GM19043 (cell line): ENCODE data around the gene DEFB114.
"Not testable (repeated sequence)": the region's sequence is repeated elsewhere in the genome, so short reads cannot be mapped to it uniquely, and the experiment has no call there.

Experiments used
- ATAC-seq: cut with Tn5 transposase; IDR thresholded peaks from one replicate; pipeline ENCODE4 v1.9.1; 2021; ENCODE audit warnings: low read depth; ENCODE audit not compliant: unreplicated experiment

Gene DEFB114, protein sequence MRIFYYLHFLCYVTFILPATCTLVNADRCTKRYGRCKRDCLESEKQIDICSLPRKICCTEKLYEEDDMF

GRCh38 chr6:49964064-49964463 lies at the start of gene DEFB114:
DEFB114 (minus strand) TSS chr6:49964164; CDS start chr6:49964105, 59 bp downstream.
- no peak for ATAC-seq

DNA sequence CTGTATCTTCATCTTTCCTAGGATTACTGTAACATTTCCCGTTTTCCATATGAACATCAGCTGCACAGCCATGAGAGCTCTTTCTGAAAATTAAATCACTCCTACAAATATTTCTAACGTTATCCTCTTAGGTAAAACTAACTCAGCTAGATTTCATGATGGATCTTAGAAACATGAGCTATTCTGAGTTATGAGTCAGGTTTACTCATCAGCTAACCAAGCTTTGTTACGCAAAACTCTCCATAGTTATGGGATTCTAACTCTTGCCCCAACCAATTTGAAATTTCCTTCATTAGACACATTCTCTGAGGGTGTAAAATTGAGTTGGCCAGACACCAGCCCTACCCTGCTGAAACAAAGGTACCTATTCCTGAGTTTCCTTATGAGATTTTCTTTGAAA lies 43.9 kb upstream of the DEFB114 start:
- ATAC-seq = no peak

DNA sequence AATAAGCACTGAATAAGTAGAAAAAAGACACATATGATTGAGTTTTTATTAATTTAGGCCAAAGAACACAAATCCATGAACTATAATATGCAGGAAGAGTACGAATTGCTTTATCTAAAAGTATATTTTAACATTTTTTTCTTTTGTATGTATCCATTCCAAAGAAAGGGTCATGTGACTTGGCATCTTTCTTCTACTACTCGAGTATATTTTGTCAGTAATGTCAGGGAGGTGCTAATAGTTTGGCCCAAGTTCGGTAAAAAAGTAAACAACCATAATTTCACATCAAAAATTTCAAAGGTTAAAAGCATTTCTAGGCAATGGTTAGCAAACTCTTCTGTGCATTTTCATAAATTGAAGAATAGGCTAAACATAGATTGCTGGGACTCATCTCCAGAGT lies 39.2 kb upstream of the DEFB114 start:
- ATAC-seq = no peak

- no peak for ATAC-seq
Measured at GRCh38 chr6:49995278-49995677, 31.3 kb upstream of the DEFB114 start.

DNA sequence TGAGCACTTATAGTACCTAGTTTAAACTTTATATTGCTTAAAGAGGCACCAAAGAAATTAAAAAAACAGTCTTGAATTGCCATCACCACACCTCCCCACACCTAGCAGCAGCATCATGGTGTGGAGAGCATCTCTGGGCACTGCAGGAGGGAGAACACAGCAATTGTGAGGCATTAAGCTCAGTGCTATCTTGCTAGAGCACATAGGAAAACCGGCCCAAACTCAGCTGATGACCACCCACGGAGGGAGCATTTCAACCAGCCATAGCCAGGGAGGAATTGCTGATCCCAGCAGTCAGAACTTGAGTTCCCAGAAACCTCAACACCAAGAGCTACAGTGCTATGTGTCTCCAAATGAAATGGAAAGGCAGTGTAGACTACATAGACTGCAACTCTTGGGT lies 24.9 kb upstream of the DEFB114 start:
- ATAC-seq = no peak

DNA sequence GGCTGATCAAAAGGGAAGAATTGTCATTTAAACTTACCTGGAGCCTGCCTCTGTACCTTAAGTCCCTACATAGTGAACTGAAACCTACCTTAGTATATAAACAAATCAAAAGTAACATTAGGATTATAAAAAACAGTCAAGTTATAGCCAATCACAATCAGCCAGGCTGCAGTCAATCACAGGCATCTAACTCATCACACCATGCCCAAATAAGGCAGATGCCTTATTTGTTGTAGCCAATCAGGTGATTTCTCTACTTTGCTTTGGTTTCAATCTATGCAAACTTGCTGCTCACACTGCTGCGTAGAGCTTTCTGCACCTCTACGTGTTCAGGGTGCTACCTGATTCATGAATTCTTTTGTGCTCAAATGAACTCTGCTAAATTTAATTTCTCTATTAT lies 23.8 kb upstream of the DEFB114 start:
- ATAC-seq = no peak

DNA sequence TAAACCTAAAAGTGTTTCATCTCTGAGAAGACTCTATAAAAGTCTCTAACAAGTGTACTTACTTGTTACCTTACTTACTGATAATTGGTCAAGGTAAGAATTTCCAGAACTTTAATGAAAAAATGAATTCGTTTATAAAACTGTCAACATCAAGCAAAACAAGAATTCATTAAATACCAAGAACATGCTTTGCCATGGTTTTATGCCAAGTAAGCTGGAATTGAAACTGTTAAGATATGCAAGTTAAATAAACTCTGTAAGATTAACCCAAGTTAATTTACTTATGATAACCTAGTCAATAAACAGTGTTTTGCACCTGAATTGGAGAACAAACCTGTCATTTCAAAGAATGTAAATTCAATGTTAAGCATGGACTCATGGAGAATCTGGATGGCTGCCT lies 22.6 kb upstream of the DEFB114 start:
- ATAC-seq = no peak

GRCh38 chr6:49982046-49982445 lies 18.1 kb upstream of the DEFB114 start:
- ATAC-seq = no peak

DNA sequence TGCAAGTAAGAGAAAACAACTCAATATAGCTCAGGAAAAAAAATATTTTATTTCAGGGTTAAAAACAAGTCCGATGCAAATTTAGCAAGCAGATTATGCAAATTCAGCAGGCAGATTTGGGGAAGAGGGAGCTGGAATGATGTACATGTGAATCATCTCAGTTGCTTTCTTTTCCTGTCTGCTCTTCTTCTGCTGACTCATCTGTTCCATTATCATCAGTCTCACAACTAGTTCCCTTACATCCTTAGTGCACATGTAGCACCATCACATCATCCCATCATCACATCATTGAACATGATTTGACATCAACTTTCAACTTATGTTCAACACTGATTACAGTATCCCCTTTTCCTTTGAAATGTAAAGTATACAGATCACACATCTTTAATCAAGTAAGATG lies 16.9 kb upstream of the DEFB114 start:
- no peak for ATAC-seq

- no peak for ATAC-seq
Measured at GRCh38 chr6:49979584-49979983, 15.6 kb upstream of the DEFB114 start.

DNA sequence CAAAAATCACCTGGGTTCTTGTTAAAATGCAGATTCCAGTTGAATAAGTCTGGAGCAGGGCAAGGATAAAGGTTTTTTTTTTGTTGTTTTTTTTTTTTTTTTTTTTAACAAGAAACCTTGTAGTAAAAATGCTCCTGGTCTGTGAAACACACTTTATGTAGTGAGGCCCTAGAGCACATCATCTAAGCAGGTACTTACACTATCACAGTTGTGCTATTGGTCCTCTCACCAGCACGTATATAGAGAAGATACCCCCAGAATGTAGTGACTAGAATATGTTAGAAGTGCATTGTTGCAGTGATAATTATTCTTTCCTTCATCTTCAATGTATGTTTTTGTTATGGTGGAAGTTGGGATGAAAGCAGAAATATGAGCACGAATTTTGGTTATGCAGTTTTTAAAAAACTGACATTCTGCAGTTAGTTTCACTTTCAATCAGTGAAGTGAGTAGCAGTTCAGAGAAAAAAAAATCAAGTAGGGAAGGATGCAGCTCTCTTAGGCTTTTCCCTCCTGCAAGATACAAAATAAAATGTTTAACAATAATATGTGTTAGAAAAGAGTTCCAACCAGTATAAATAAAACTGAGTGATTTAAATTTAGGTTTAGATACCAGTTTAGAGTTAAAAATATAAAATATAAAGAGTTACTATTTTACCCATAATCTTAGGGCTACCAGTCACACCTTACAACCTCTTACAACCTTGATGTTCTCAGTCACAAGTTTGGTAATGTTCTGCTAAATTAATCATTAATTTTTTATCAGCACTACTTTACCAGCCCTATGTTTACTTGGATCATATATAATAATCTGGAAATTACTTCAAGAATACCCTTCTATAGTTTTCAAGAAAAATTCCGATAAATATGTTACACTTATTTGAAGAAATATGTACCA lies 14.6 kb upstream of the DEFB114 start:
- peak; percentile 45 for ATAC-seq

DNA sequence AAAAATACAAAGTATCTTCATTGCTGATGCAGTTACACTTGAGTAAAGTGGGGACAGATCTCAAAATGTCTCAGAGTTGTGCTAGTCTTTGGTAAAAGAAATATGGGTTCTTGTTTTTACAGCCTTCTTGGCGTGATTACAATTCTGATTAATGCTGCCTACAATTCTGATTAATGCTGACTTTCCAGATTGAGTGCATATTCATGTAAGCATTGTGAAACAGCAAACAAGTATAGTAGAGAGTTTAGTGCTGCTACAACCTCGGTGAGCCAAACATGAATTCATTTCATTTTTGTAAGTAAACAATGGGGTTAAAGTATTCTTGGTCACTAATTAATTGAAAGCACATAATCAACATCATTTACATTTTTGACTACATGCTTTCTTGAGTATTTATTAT lies 5.6 kb upstream of the DEFB114 start, which contains the start of gene DEFB113:
TSS of gene DEFB113 (minus strand) at position 21 of the 400 bp plus-strand sequence. CDS start at position 21, 0 bp downstream.
- no peak for ATAC-seq

- no peak for ATAC-seq
Measured at GRCh38 chr6:49966823-49967222, 2.9 kb upstream of the DEFB114 start.

DNA sequence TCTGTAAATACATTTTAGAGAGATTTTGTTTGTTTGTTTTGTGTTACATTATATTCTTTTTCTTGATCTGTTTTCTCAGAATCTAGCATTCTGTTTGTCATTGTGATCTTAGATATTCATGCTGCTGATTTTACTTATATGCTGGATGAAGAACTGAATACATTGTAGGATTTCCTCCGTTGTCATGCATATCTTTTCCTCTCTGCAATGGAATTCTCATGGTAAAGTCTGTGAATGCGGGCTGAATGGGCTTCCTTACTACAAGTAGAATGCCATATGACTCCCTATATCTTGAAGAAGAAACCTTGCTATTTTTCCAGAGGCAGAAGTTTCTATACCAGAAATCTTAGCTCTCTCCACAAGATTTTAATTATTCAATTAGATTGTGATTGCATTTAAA lies 2.4 kb upstream of the DEFB114 start:
- no peak for ATAC-seq

DNA sequence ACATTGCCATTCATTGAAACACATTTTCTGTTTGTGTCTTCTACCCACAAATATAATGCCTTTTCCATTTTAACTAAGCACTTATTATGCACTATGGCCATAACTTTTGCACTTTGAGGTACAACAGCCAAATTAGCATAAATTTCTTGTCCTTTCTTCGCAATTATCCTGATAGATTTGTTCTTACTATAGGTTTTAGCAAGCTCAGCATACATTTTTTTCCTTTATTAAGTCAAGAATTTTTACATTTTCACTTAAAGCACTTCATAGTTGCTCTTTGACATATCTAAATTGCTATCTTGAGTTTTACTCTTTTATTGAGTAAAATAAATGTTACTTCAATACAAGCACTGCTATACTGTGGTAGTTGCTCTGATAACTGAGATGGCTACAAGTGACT lies 5.8 kb downstream of the DEFB114 start:
- no peak for ATAC-seq

- no peak for ATAC-seq
Measured at GRCh38 chr6:49955847-49956246, 8.1 kb downstream of the DEFB114 start.

- no peak for ATAC-seq
Measured at GRCh38 chr6:49951926-49952325, 12.0 kb downstream of the DEFB114 start.

GRCh38 chr6:49950415-49950751 lies 13.6 kb downstream of the DEFB114 start:
- ATAC-seq = no peak

DNA sequence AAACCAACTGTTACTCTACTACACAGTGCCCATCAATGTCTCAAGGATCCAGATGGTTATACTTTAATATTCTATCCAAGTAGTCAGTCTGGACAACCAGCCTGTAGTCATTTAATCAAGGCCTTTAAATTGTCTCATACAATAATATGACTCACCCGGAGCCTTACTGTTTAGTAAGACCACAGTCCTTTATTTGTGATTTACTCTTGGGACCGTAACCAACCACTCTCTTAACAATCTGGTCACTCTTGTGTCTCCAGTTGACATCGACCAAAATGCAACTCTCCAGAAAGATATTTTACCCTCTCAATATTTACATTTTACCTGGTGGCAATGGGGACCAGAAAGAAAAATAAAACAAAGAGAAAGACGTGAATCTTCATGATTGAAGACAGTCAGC lies 14.9 kb downstream of the DEFB114 start:
- ATAC-seq = no peak

GRCh38 chr6:49946835-49947234 lies 17.1 kb downstream of the DEFB114 start:
- ATAC-seq = no peak

DNA sequence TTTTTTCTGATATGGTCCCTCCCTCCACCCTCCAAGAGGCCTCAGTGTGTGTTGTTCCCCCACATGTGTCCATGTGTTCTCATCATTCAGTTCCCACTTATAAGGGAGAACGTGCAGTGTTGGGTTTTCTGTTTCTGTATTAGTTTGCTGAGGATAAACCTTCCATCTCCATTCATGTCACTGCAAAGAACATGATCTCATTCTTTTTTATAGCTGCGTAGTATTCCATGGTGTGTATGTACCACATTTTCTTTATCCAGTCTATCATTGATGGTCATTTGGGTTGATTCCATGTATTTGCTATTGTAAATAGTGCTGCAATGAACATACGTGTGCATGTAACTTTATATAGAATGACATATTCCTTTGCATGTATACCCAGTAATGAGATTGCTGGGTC lies 19.9 kb downstream of the DEFB114 start:
- ATAC-seq = not testable (repeated sequence)

- no peak for ATAC-seq
Measured at GRCh38 chr6:49939993-49940498, 23.9 kb downstream of the DEFB114 start.
